CD14-positive monocyte (primary cell): ENCODE data around the gene RSRC1. TPM values are rescaled to one million over a fixed set of nuclear protein-coding genes. Genes with fewer than 3 reads are reported as not detected.

Source experiments
- DNase-seq, 3 donors: peaks; one replicate each; pipeline ENCODE4 v3.0.0-alpha.2; 2011 to 2022
- H2AFZ ChIP-seq: 2 replicates; pipeline ENCODE4 v1.6.0; 2012; ENCODE audit warnings: mild to moderate bottlenecking, low read depth, low read length, inconsistent platforms; ENCODE audit not compliant: insufficient read depth, poor library complexity, severe bottlenecking
- H3K27ac ChIP-seq, 2 donors: 1 replicate in 1 of 2; 2 replicates in 1 of 2; pipeline ENCODE4 v1.5.1; 2012 to 2013; ENCODE audit warnings: low read length in 2 of 2, control low read depth in 1 of 2, inconsistent platforms in 1 of 2, low read depth in 1 of 2, mild to moderate bottlenecking in 1 of 2
- H3K27me3 ChIP-seq, 2 donors: one replicate each; pipeline versions ENCODE4 v1.6.0 to v1.6.1; 2011 to 2013; ENCODE audit warnings: low read length in 2 of 2; ENCODE audit not compliant: control insufficient read depth in 2 of 2, insufficient read depth in 2 of 2
- H3K36me3 ChIP-seq, 2 donors: replicated peaks in 1 of 2; 1 replicate in 1 of 2; 2 replicates in 1 of 2; pipeline versions ENCODE4 v1.5.1 to v1.6.1; 2012 to 2013; ENCODE audit warnings: low read length in 2 of 2, control low read depth in 1 of 2, inconsistent platforms in 1 of 2, mild to moderate bottlenecking in 1 of 2; ENCODE audit not compliant: insufficient read depth in 2 of 2, control insufficient read depth in 1 of 2
- H3K4me1 ChIP-seq, 2 donors: 1 replicate in 1 of 2; 2 replicates in 1 of 2; pipeline versions ENCODE4 v1.5.1 to v1.6.1; 2012 to 2013; ENCODE audit warnings: low read length in 2 of 2, control low read depth in 1 of 2, inconsistent platforms in 1 of 2, mild to moderate bottlenecking in 1 of 2, moderate library complexity in 1 of 2; ENCODE audit not compliant: insufficient read depth in 2 of 2, control insufficient read depth in 1 of 2
- H3K4me2 ChIP-seq: replicated peaks from 2 replicates; pipeline ENCODE3; 2012; ENCODE audit warnings: low read length, moderate library complexity, mild to moderate bottlenecking; ENCODE audit not compliant: poor library complexity, severe bottlenecking; ENCODE audit errors: extremely low read depth
- H3K4me3 ChIP-seq, 3 experiments: fragments of 200-600 bp in 1 of 3; sonication (generic) in 1 of 3; replicated peaks in 1 of 3; 1 replicate in 2 of 3; 2 replicates in 1 of 3; pipeline ENCODE4 v1.5.1; 2011 to 2013; ENCODE audit warnings: low read length in 3 of 3, mild to moderate bottlenecking in 3 of 3, control low read depth in 2 of 3, low read depth in 2 of 3, inconsistent platforms in 1 of 3, moderate library complexity in 1 of 3
- H3K79me2 ChIP-seq: 2 replicates; pipeline ENCODE4 v1.6.0; 2012; ENCODE audit warnings: mild to moderate bottlenecking, control low read depth, inconsistent platforms, low read length, moderate library complexity; ENCODE audit not compliant: insufficient read depth
- H3K9ac ChIP-seq: 2 replicates; pipeline ENCODE4 v1.6.0; 2017; ENCODE audit warnings: low read length, mild to moderate bottlenecking; ENCODE audit not compliant: insufficient read depth, poor library complexity, severe bottlenecking
- H3K9me3 ChIP-seq, 2 donors: replicated peaks in 1 of 2; 1 replicate in 1 of 2; 2 replicates in 1 of 2; pipeline versions ENCODE4 v1.5.1 to v1.6.1; 2012 to 2013; ENCODE audit warnings: low read length in 2 of 2, control low read depth in 1 of 2; ENCODE audit not compliant: control insufficient read depth in 1 of 2, insufficient read depth in 1 of 2
- H4K20me1 ChIP-seq: 2 replicates; pipeline ENCODE4 v1.6.0; 2012; ENCODE audit warnings: mild to moderate bottlenecking, low read length, control low read depth, moderate library complexity; ENCODE audit not compliant: insufficient read depth
- H3K27ac Mint-ChIP-seq, 7 donors: one replicate each; pipeline ENCODE4 v1.8.0; 2020; ENCODE audit warnings: mild to moderate bottlenecking in 7 of 7, mixed read lengths in 7 of 7, moderate library complexity in 6 of 7, inconsistent platforms in 2 of 7
- H3K27me3 Mint-ChIP-seq, 3 donors: one replicate each; pipeline ENCODE4 v1.8.0; 2021 to 2022; ENCODE audit warnings: low read depth in 3 of 3, mild to moderate bottlenecking in 3 of 3, mixed read lengths in 3 of 3, moderate library complexity in 3 of 3, inconsistent platforms in 1 of 3
- H3K36me3 Mint-ChIP-seq, 2 donors: one replicate each; pipeline ENCODE4 v1.8.0; 2020; ENCODE audit warnings: mixed read lengths in 2 of 2, inconsistent platforms in 1 of 2, mild to moderate bottlenecking in 1 of 2
- H3K4me1 Mint-ChIP-seq: one replicate; pipeline ENCODE4 v1.8.0; 2020; ENCODE audit warnings: mild to moderate bottlenecking, mixed read lengths
- H3K4me3 Mint-ChIP-seq, 2 donors: one replicate each; pipeline ENCODE4 v1.8.0; 2020; ENCODE audit warnings: mild to moderate bottlenecking in 2 of 2, mixed read lengths in 2 of 2, moderate library complexity in 1 of 2
- H3K9me3 Mint-ChIP-seq, 7 donors: one replicate each; pipeline ENCODE4 v1.8.0; 2020 to 2022; ENCODE audit warnings: mixed read lengths in 7 of 7, mild to moderate bottlenecking in 6 of 7, moderate library complexity in 6 of 7, inconsistent platforms in 2 of 7
- CTCF ChIP-seq: fragments of 200-600 bp; IDR thresholded peaks from one replicate; pipeline ENCODE4 v1.8.0; 2022; ENCODE audit warnings: antibody characterized with exemption, mild to moderate bottlenecking
- WGBS: methylation state at CpG from one replicate; pipeline ENCODE4 v1.1.5; 2013; ENCODE audit warnings: missing lambda C conversion rate; ENCODE audit not compliant: insufficient coverage; 5-methylcytosine and 5-hydroxymethylcytosine counted together
- intact Hi-C, 2 donors: fragments of 100-400 bp; cut with micrococcal nuclease; formaldehyde crosslinking; loops; one replicate each; pipeline versions ENCODE4 v1.15.0 to v1.15.1; 2023
- polyA plus RNA-seq, 3 donors: library from polyadenylated mRNA; depleted of rRNA in 1 of 3; unstranded in 2 of 3; stranded (reverse) in 1 of 3; fragments of 300-500 nt in 2 of 3; fragments of >200 nt in 1 of 3; fragmentation: Illumina TruSeq in 2 of 3; gene quantifications; 1 replicate in 2 of 3; 2 replicates in 1 of 3; pipeline ENCODE4 v1.2.3, GENCODE V29; 2012 to 2021

RSRC1 gene
- polyA plus RNA-seq, 3 donors: 6.6 to 31.7 (median 15.1) TPM

GRCh38 chr3:158165730-158166129 is 55.8 kb downstream of the RSRC1 start:
- H3K4me2 ChIP-seq: no peak overlapping the region
- H3K4me1 Mint-ChIP-seq: peaks cover 21% of the 10 kb centered on the region
- no peaks in the 10 kb centered on the region for H3K79me2 ChIP-seq
- TF ChIP-seq CTCF: no peak
- no peak overlapping the region for H3K4me3 Mint-ChIP-seq
- H3K9me3 Mint-ChIP-seq: peaks cover 0 to 3% (median 0%) of the 10 kb centered on the region in 7 donors
- intact Hi-C loops: loop anchor here in 1 of 2 donors (5.0 kb wide), 1 partner anchor 53 kb away; the partner anchor contains the start of gene RSRC1
- no peak for DNase-seq
- H3K36me3 Mint-ChIP-seq: peaks cover 19% of the 10 kb centered on the region in 2 donors
- no peak overlapping the region for H3K27ac Mint-ChIP-seq
- H3K27ac ChIP-seq: no peak overlapping the region
- H3K36me3 ChIP-seq: peaks cover 0 to 1% of the 10 kb centered on the region in 2 donors
- H4K20me1 ChIP-seq: no peaks in the 10 kb centered on the region
- no peaks in the 10 kb centered on the region for H3K9me3 ChIP-seq
- peaks cover 11 to 19% of the 10 kb centered on the region in 2 donors for H3K4me1 ChIP-seq
- no peak overlapping the region for H2AFZ ChIP-seq
- peaks cover 0 to 4% (median 0%) of the 10 kb centered on the region in 3 donors for H3K27me3 Mint-ChIP-seq
- no peaks in the 10 kb centered on the region for H3K27me3 ChIP-seq
- H3K4me3 ChIP-seq: no peak overlapping the region
- H3K9ac ChIP-seq: no peak overlapping the region

GRCh38 chr3:158166223-158166622 is 56.3 kb downstream of the RSRC1 start:
- WGBS: no CpG with 5 or more reads among the region's 2 CpGs
- Histone ChIP-seq H3K9ac (no peak overlapping the region), H3K36me3 (peaks cover 2 to 4% of the 10 kb centered on the region in 2 donors), H4K20me1 (no peaks in the 10 kb centered on the region), H3K27me3 (no peaks in the 10 kb centered on the region), H3K4me1 (peaks cover 11 to 19% of the 10 kb centered on the region in 2 donors), H3K9me3 (no peaks in the 10 kb centered on the region), H3K79me2 (no peaks in the 10 kb centered on the region), H3K27ac (no peak overlapping the region), H3K4me3 (no peak overlapping the region), H3K4me2 (no peak overlapping the region), H2AFZ (no peak overlapping the region)
- no peak for TF ChIP-seq CTCF
- H3K27me3 Mint-ChIP-seq: peaks cover 0 to 4% (median 0%) of the 10 kb centered on the region in 3 donors
- peaks cover 18 to 24% of the 10 kb centered on the region in 2 donors for H3K36me3 Mint-ChIP-seq
- no peaks in the 10 kb centered on the region for H3K9me3 Mint-ChIP-seq
- DNase-seq: no peak
- no peak overlapping the region for H3K27ac Mint-ChIP-seq
- intact Hi-C loops: loop anchor here in 1 of 2 donors (5.0 kb wide), 1 partner anchor 54 kb away; the partner anchor contains the start of gene RSRC1
- H3K4me1 Mint-ChIP-seq: peaks cover 19% of the 10 kb centered on the region
- no peak overlapping the region for H3K4me3 Mint-ChIP-seq
